Subcutaneous abdominal adipose tissue (tissue), 5 donors: ENCODE measurements around the gene SIN3B.
A peak's percentile ranks its signal among the peaks of the same experiment; 100 is the strongest.

ENCODE experiments used
- H3K27ac ChIP-seq: one replicate; pipeline ENCODE4 v1.7.0; 2013; ENCODE audit warnings: low read depth, mild to moderate bottlenecking, inconsistent platforms, low read length, moderate library complexity
- H3K27me3 ChIP-seq, 5 donors: one replicate each; pipeline ENCODE4 v1.7.0; 2013; ENCODE audit warnings: low read length in 5 of 5, inconsistent platforms in 1 of 5; ENCODE audit not compliant: control insufficient read depth in 5 of 5, insufficient read depth in 4 of 5
- H3K36me3 ChIP-seq, 5 donors: one replicate each; pipeline ENCODE4 v1.7.0; 2013; ENCODE audit warnings: low read length in 5 of 5; ENCODE audit not compliant: control insufficient read depth in 5 of 5, insufficient read depth in 5 of 5
- H3K4me1 ChIP-seq, 5 donors: one replicate each; pipeline ENCODE4 v1.7.0; 2013; ENCODE audit warnings: low read length in 5 of 5, mild to moderate bottlenecking in 3 of 5, moderate library complexity in 1 of 5; ENCODE audit not compliant: control insufficient read depth in 5 of 5, insufficient read depth in 5 of 5
- H3K4me3 ChIP-seq, 5 donors: one replicate each; pipeline ENCODE4 v1.7.0; 2013; ENCODE audit warnings: low read length in 5 of 5, low read depth in 1 of 5
- H3K9ac ChIP-seq, 5 donors: one replicate each; pipeline ENCODE4 v1.7.0; 2013; ENCODE audit warnings: low read length in 5 of 5, mild to moderate bottlenecking in 4 of 5, moderate library complexity in 3 of 5
- H3K9me3 ChIP-seq, 5 donors: one replicate each; pipeline ENCODE4 v1.7.0; 2013; ENCODE audit warnings: low read length in 5 of 5; ENCODE audit not compliant: control insufficient read depth in 5 of 5
- donor health status: healthy.
- donor health status: healthy.
- donor health status: healthy.
- donor health status: healthy.
- donor health status: healthy.

The SIN3B gene

DNA sequence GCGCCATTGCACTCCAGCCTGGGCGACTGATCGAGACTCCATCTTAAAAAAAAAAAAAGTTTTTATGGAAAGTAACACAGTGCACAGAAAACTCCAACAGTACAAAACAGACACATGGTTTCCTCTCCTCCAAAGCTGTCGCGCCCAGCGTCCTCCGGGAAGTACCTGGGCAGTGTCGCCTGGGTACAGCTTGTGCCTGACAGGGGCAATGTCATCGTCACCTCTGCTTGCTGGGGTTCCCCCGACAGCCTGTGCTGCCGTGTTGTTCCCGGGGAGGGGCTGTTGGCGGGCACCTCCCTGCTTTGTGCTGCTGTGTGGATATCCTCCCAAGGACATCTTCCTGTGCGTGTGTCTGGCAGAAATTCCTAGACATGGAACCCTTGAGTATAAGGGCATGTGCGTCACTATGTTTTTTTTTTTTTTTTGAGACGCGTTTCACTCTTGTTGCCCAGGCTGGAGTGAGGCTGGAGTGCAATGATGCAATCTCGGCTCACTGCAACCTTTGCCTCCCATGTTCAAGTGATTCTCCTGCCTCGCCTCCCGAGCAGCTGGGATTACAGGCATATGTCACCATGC is 57.2 kb downstream of the SIN3B start:
- Histone ChIP-seq H3K9ac (peak overlapping the region in 1 of 5 donors; percentile 41), H3K9me3 (peaks cover 2 to 22% (median 14%) of the 10 kb centered on the region in 5 donors), H3K27me3 (peaks cover 0 to 4% (median 0%) of the 10 kb centered on the region in 5 donors), H3K4me3 (peak overlapping the region in 2 of 5 donors; percentile 22 to 44), H3K27ac (no peak overlapping the region), H3K36me3 (no peaks in the 10 kb centered on the region), H3K4me1 (peaks cover 0 to 48% (median 31%) of the 10 kb centered on the region in 5 donors)

GRCh38 chr19:16887353-16888265 is 58.4 kb downstream of the SIN3B start:
- Histone ChIP-seq H3K9ac (no peak overlapping the region), H3K4me1 (peaks cover 0 to 49% (median 34%) of the 10 kb centered on the region in 5 donors), H3K27ac (no peak overlapping the region), H3K9me3 (peaks cover 0 to 10% (median 3%) of the 10 kb centered on the region in 5 donors), H3K4me3 (no peak overlapping the region), H3K27me3 (peaks cover 0 to 4% (median 0%) of the 10 kb centered on the region in 5 donors), H3K36me3 (no peaks in the 10 kb centered on the region)

DNA sequence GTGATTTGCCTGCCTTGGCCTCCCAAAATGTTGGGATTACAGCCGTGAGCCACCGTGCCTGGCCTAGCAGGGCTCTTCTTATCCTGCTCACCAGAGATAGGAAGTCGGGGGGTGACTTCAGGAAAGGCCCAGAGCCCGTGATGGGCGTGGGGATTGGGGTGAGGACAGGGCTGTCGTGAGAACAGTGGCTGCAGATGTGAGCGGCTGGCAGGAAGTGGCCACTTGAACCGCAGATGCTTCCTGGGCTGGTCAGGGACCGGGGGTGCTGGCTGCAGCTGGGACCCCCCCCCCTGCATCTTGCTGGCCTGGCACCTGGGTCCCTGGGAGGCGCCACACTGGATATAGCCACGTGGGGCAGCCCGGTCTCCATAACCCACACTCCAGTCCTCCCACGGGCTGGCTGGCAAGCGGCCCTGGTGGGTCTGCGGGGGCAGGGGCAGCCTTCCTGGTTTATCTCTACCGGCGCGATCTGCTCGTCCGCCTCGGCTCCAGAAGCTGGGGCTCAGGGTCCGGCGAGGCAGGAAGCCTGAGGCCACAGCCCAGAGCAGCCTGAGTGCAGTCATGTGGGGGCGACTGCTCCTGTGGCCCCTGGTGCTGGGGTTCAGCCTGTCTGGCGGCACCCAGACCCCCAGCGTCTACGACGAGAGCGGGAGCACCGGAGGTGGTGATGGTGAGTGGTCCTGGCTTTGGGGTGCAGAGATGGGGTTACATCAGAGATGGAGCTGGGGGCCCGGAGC is 59.6 kb downstream of the SIN3B start, which contains the start of gene F2RL3:
TSS of gene F2RL3 (plus strand) at position 371 of the 737 bp plus-strand sequence. CDS start at position 562, 191 bp downstream.
- H3K9ac ChIP-seq: peak within 1 kb of the TSS in 2 of 5 donors; percentile 30 to 35
- peaks cover 0 to 4% (median 0%) of the 10 kb centered on the region in 5 donors for H3K27me3 ChIP-seq
- H3K27ac ChIP-seq: no peak within 1 kb of the TSS
- peaks cover 0 to under 1% (median 0%) of the 10 kb centered on the region in 5 donors for H3K9me3 ChIP-seq
- H3K4me1 ChIP-seq: peaks cover 0 to 61% (median 43%) of the 10 kb centered on the region in 5 donors
- H3K4me3 ChIP-seq: peak within 1 kb of the TSS in 3 of 5 donors; percentile 36 to 48 (median 44)
- no peaks in the 10 kb centered on the region for H3K36me3 ChIP-seq

- H3K27ac ChIP-seq: no peak overlapping the region
- H3K4me3 ChIP-seq: peak overlapping the region in 3 of 5 donors; percentile 36 to 48 (median 44)
- H3K9ac ChIP-seq: peak overlapping the region in 2 of 5 donors; percentile 19 to 30
- no peaks in the 10 kb centered on the region for H3K36me3 ChIP-seq
- H3K4me1 ChIP-seq: peaks cover 0 to 68% (median 49%) of the 10 kb centered on the region in 5 donors
- peaks cover 0 to 4% (median 0%) of the 10 kb centered on the region in 5 donors for H3K27me3 ChIP-seq
- H3K9me3 ChIP-seq: no peaks in the 10 kb centered on the region
Measured at GRCh38 chr19:16889366-16889882, 60.2 kb downstream of the SIN3B start.

GRCh38 chr19:16889883-16890460 is 60.8 kb downstream of the SIN3B start:
- Histone ChIP-seq H3K4me1 (peaks cover 0 to 72% (median 52%) of the 10 kb centered on the region in 5 donors), H3K27me3 (peaks cover 0 to 4% (median 0%) of the 10 kb centered on the region in 5 donors), H3K27ac (no peak overlapping the region), H3K4me3 (peak overlapping the region in 2 of 5 donors; percentile 44 to 48), H3K36me3 (no peaks in the 10 kb centered on the region), H3K9ac (no peak overlapping the region), H3K9me3 (no peaks in the 10 kb centered on the region)

- H3K36me3 ChIP-seq: no peaks in the 10 kb centered on the region
- no peak overlapping the region for H3K27ac ChIP-seq
- H3K4me3 ChIP-seq: no peak overlapping the region
- no peak overlapping the region for H3K9ac ChIP-seq
- peaks cover 0 to 4% (median 0%) of the 10 kb centered on the region in 5 donors for H3K27me3 ChIP-seq
- peaks cover 0 to 76% (median 52%) of the 10 kb centered on the region in 5 donors for H3K4me1 ChIP-seq
- H3K9me3 ChIP-seq: no peaks in the 10 kb centered on the region
Measured at GRCh38 chr19:16890461-16891184, 61.4 kb downstream of the SIN3B start.

GRCh38 chr19:16891696-16892382 is 62.6 kb downstream of the SIN3B start:
- peaks cover 0 to 75% (median 50%) of the 10 kb centered on the region in 5 donors for H3K4me1 ChIP-seq
- no peaks in the 10 kb centered on the region for H3K9me3 ChIP-seq
- H3K36me3 ChIP-seq: no peaks in the 10 kb centered on the region
- H3K9ac ChIP-seq: no peak overlapping the region
- H3K4me3 ChIP-seq: no peak overlapping the region
- H3K27me3 ChIP-seq: peaks cover 0 to 4% (median 0%) of the 10 kb centered on the region in 5 donors
- no peak overlapping the region for H3K27ac ChIP-seq

DNA sequence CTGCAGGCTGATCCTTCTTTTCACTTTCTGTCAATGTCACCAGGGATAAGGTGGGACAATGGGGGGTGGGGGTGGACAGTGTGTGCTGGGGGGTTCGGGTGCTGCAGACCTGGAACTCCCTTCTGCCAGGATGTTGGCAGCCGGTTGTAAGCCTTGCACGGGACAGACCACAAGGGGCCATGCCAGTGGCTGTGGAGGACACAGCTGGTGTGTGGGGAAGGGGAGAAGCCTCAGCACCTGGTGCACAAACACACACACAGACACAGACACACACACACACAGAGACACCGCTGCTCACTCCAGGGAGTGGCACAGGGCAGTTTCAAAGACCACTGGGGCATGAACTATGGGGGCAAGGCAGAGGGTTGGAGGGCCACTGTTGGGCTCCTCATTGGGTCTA is 63.2 kb downstream of the SIN3B start:
- Histone ChIP-seq H3K9ac (no peak overlapping the region), H3K27me3 (peaks cover 0 to 4% (median 0%) of the 10 kb centered on the region in 5 donors), H3K4me3 (no peak overlapping the region), H3K27ac (no peak overlapping the region), H3K9me3 (no peaks in the 10 kb centered on the region), H3K4me1 (peaks cover 0 to 71% (median 48%) of the 10 kb centered on the region in 5 donors), H3K36me3 (no peaks in the 10 kb centered on the region)
